SKM-1 treated with dmso at 0.1 percent for 144 hours (cell line): Measurements from ENCODE around the gene STRN4.
A peak's percentile ranks its signal among the peaks of the same experiment; 100 is the strongest.
"Not testable (repeated sequence)": the region's sequence is repeated elsewhere in the genome, so short reads cannot be mapped to it uniquely, and the experiment has no call there.

Experiments used
- DNase-seq: peaks from one replicate; lab custom pipeline; 2025; ENCODE audit not compliant: unreplicated experiment; lab: John Stamatoyannopoulos, UW

STRN4 gene

GRCh38 chr19:46746281-46747057 lies at the start of gene STRN4:
Gene STRN4, minus strand, starts transcription at chr19:46746450. Its CDS starts 20 bp downstream, at chr19:46746430.
- no peak for DNase-seq

- DNase-seq, result peak; percentile 42
These were observed 45.7 kb upstream of the STRN4 start for GRCh38 chr19:46791944-46792343.

- no peak for DNase-seq
These were observed 43.1 kb upstream of the STRN4 start for GRCh38 chr19:46789371-46789770.

- DNase-seq, result no peak
These were observed 42.7 kb upstream of the STRN4 start for GRCh38 chr19:46788968-46789338.

- peak; percentile 86 for DNase-seq
These were observed 42.2 kb upstream of the STRN4 start, which contains the start of gene SLC1A5 for GRCh38 chr19:46788262-46788967. Gene SLC1A5, minus strand, starts transcription at chr19:46788594. Its CDS starts 629 bp downstream, at chr19:46787965.

- DNase-seq, result no peak
These were observed 41.3 kb upstream of the STRN4 start for GRCh38 chr19:46787331-46788261.

GRCh38 chr19:46787040-46787330 lies 40.7 kb upstream of the STRN4 start:
- no peak for DNase-seq

- DNase-seq, result peak; percentile 70
These were observed 40.2 kb upstream of the STRN4 start for GRCh38 chr19:46786236-46787039.

- no peak for DNase-seq
These were observed 39.7 kb upstream of the STRN4 start for GRCh38 chr19:46785980-46786235.

- no peak for DNase-seq
These were observed 39.1 kb upstream of the STRN4 start for GRCh38 chr19:46785054-46785979.

GRCh38 chr19:46784262-46785053 lies 38.2 kb upstream of the STRN4 start:
- DNase-seq, result peak; percentile 79

GRCh38 chr19:46783670-46784069 lies 37.4 kb upstream of the STRN4 start:
- DNase-seq, result no peak

- DNase-seq, result no peak
These were observed 36.2 kb upstream of the STRN4 start for GRCh38 chr19:46782355-46783019.

GRCh38 chr19:46777956-46778645 lies 31.9 kb upstream of the STRN4 start:
- DNase-seq, result not testable (repeated sequence)

GRCh38 chr19:46776927-46777911 lies 31.0 kb upstream of the STRN4 start:
- DNase-seq, result no peak

- no peak for DNase-seq
These were observed 29.5 kb upstream of the STRN4 start for GRCh38 chr19:46775642-46776258.
